Activated CD8-positive, alpha-beta T cell treated with anti-CD3 and anti-CD28 coated beads, Interleukin-2, amount 10 ng/mL, durations not matched to agents 7 days and 5 days (primary cell): ENCODE data around the gene SCUBE3. TPM values are rescaled to one million over a fixed set of nuclear protein-coding genes. Genes with fewer than 3 reads are reported as not detected.

Source experiments
- ATAC-seq: fragments of 150-1000 bp; cut with Tn5 transposase; one replicate; pipeline ENCODE4 v1.10.0; 2021; ENCODE audit warnings: moderate library complexity
- CTCF ChIA-PET: fragments of 350-600 bp; sonication (Branson Sonifier 250); formaldehyde crosslinking; loops from one replicate; lab custom pipeline; 2021; ENCODE audit warnings: antibody characterized with exemption; lab: Charles Lee
- POLR2A ChIA-PET: fragments of 350-600 bp; sonication (Branson Sonifier 250); formaldehyde crosslinking; loops from one replicate; lab custom pipeline; 2021; ENCODE audit warnings: antibody characterized with exemption; lab: Charles Lee
- DNase-seq: peaks from one replicate; pipeline ENCODE4 v3.0.0-alpha.2; 2020
- H3K27ac Mint-ChIP-seq: one replicate; pipeline ENCODE4 v1.8.0; 2021; ENCODE audit warnings: mild to moderate bottlenecking, mixed read lengths
- H3K27me3 Mint-ChIP-seq: one replicate; pipeline ENCODE4 v1.8.0; 2021; ENCODE audit warnings: low read depth, mixed read lengths
- H3K36me3 Mint-ChIP-seq: one replicate; pipeline ENCODE4 v1.8.0; 2021; ENCODE audit warnings: low read depth, mixed read lengths
- H3K4me1 Mint-ChIP-seq: one replicate; pipeline ENCODE4 v1.8.0; 2021; ENCODE audit warnings: low read depth, mixed read lengths
- H3K4me3 Mint-ChIP-seq: one replicate; pipeline ENCODE4 v1.8.0; 2021; ENCODE audit warnings: mild to moderate bottlenecking, mixed read lengths
- H3K9me3 Mint-ChIP-seq: one replicate; pipeline ENCODE4 v1.8.0; 2022; ENCODE audit warnings: mixed read lengths; ENCODE audit not compliant: insufficient read depth
- total RNA-seq, 2 experiments: library from RNA; stranded (reverse); gene quantifications; one replicate each; pipeline ENCODE4 v1.2.3, GENCODE V29; 2021

Gene SCUBE3
- total RNA-seq, 2 experiments from 2014 or later: 0.03 TPM; not detected in 1

DNA sequence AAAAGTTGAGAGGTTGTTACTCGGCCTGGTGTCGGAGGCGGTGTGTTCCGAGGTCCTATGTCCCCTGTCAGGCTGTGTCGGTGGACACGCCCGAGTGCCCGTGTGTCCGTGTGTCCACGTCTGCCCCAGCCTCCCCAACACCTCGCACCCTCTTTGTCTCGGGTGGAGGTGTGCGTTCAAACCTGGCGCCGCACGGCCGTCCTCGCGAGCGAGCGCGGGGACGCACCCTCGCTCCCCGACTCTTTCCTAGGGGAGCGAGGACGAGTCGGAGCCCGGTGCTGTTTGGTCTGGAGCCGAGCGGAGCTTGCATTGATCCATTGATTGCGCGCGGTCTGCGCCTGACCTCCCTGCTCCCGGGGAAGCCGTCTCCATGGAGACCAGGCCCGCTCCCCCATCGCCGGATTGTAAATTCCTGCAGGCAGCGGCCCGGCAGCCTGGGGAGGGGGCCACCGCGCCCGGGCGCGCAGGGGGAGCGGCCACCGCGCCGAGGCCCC, 411 bp upstream of the SCUBE3 start:
- ATAC-seq: no peak

DNA sequence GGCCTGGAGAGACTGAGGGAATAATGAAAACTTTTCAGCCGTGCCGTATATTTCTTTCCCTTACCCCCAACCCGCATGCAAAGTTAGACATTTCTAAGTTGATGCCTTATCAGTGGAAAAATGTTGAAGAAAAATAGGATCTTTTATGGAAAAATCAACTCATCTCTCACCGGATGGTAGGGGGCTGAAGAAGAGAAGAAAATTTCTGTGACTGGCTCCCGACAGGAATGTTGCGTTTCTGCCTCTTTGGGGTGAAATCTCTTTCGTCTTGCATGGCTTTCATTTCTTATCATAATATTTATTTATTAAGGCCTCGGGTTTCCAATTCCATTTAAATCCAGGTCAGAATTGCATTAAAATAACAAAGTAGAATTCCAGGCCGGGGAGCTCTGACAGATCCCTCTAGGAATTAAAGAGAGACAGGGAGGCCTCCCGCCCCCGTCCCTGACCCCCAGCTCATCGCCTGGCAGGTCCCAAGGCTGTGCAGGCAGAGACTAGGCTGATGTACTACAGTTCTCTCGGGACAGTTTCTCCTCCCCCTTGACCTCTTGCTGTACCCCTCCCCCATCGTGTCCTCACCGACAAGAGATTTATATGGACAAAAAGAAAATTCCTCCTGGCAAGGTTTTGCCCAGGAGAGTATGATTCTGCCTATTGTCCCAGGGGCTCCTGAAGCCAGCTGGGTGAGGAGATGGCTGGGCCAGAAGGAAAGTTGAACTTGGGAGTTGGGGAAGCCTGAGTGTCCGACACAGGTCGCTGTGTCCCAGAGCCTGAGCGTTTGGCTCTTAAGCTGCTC, 1.3 kb downstream of the SCUBE3 start:
- Mint-ChIP-seq H3K4me1 (peaks cover 6% of the 10 kb centered on the region), H3K36me3 (no peaks in the 10 kb centered on the region), H3K9me3 (no peaks in the 10 kb centered on the region), H3K27me3 (peaks cover 60% of the 10 kb centered on the region), H3K4me3 (no peak overlapping the region), H3K27ac (no peak overlapping the region)
- DNase-seq (no peak), ATAC-seq (no peak)
- POLR2A ChIA-PET: no interaction called here
- CTCF ChIA-PET: interaction anchor here (1.1 to 1.5 kb wide), 3 partner anchors 9 to 68 kb away, joined by 5 to 9 read pairs (median 7); no protein-coding TSS in a partner anchor

More for the DNA sequence above, 411 bp upstream of the SCUBE3 start:
- Mint-ChIP-seq H3K27me3 (peaks cover 69% of the 10 kb centered on the region), H3K36me3 (no peaks in the 10 kb centered on the region), H3K4me1 (peaks cover 6% of the 10 kb centered on the region), H3K4me3 (peak overlapping the region; percentile 44), H3K27ac (no peak overlapping the region), H3K9me3 (no peaks in the 10 kb centered on the region)
- POLR2A ChIA-PET: no interaction called here
- DNase-seq: no peak
- CTCF ChIA-PET: no interaction called here

DNA sequence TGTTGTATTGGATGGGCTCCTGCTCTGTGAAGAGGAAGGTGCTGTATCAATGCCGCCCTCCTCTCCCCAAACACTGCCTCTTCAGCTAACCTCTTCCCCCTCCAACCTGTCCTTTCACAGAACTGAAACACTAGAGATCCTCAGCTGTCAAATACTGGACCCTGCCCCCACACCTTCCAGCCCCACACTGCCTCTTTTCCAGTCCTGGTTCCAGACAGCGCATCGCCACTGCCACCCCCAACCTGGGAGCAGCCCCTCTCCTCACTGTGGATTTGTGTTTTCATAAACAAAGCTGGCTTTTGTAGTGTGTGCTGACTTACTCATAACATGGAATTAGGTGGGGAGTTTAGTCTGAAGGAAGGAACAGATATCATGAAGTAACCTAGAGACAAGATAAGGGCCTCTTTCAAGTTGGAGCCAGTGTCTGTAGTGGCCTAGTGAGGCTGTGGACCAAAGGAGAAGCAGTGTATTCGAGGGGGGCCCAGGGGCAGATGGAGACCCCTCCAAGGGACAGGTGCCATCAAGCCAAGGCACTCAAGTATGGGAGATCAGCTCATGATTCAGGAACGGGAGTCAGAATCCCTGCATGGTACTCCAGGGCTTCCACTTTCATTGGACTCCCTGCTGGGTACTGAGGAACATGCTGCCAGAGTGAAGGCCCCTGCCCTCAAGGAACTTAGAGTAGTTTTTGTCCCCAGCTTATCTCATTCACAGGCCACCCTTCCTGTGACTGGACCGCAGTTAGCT, 2.1 kb downstream of the SCUBE3 start:
- Mint-ChIP-seq H3K4me1 (peaks cover 6% of the 10 kb centered on the region), H3K27ac (no peak overlapping the region), H3K27me3 (peaks cover 61% of the 10 kb centered on the region), H3K9me3 (no peaks in the 10 kb centered on the region), H3K36me3 (no peaks in the 10 kb centered on the region), H3K4me3 (no peak overlapping the region)
- ChIA-PET CTCF (interaction anchor here (1.1 to 1.5 kb wide), 3 partner anchors 10 to 69 kb away, joined by 5 to 9 read pairs (median 7); no protein-coding TSS in a partner anchor), POLR2A (no interaction called here)
- ATAC-seq (no peak), DNase-seq (no peak)

DNA sequence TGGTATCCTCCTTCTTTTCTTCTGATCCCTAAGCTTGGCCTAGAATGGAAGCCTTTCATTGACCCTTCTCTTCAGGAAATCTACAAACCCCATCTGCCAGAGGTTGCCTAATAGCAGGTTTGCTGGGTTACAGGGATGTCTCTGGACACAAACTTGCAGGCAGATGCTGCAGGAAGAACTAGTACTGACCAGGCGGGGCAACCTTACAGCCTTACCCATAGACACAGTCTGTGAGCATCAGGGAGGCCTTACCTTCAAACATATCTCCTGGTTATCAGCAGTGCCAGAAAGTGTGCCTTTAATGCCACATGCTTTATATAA, 2.6 kb downstream of the SCUBE3 start:
- H3K36me3 Mint-ChIP-seq: no peaks in the 10 kb centered on the region
- no peak overlapping the region for H3K4me3 Mint-ChIP-seq
- no peak overlapping the region for H3K27ac Mint-ChIP-seq
- ChIA-PET POLR2A (no interaction called here), CTCF (interaction anchor here (1.1 to 1.5 kb wide), 3 partner anchors 11 to 70 kb away, joined by 5 to 9 read pairs (median 7); no protein-coding TSS in a partner anchor)
- peaks cover 58% of the 10 kb centered on the region for H3K27me3 Mint-ChIP-seq
- no peak for DNase-seq
- peaks cover 6% of the 10 kb centered on the region for H3K4me1 Mint-ChIP-seq
- ATAC-seq: no peak
- no peaks in the 10 kb centered on the region for H3K9me3 Mint-ChIP-seq

GRCh38 chr6:35216851-35217811, 3.4 kb downstream of the SCUBE3 start:
- H3K27me3 Mint-ChIP-seq: peaks cover 51% of the 10 kb centered on the region
- CTCF ChIA-PET: interaction anchor here (1.0 kb wide), 1 partner anchor 23 kb away, joined by 3 read pairs; no protein-coding TSS in a partner anchor
- POLR2A ChIA-PET: interaction anchor here (0.6 kb wide), 1 partner anchor 551 kb away, joined by 3 read pairs; no protein-coding TSS in a partner anchor
- H3K9me3 Mint-ChIP-seq: no peaks in the 10 kb centered on the region
- no peak for ATAC-seq
- H3K4me1 Mint-ChIP-seq: peaks cover 6% of the 10 kb centered on the region
- no peak overlapping the region for H3K4me3 Mint-ChIP-seq
- no peak for DNase-seq
- no peak overlapping the region for H3K27ac Mint-ChIP-seq
- H3K36me3 Mint-ChIP-seq: no peaks in the 10 kb centered on the region

DNA sequence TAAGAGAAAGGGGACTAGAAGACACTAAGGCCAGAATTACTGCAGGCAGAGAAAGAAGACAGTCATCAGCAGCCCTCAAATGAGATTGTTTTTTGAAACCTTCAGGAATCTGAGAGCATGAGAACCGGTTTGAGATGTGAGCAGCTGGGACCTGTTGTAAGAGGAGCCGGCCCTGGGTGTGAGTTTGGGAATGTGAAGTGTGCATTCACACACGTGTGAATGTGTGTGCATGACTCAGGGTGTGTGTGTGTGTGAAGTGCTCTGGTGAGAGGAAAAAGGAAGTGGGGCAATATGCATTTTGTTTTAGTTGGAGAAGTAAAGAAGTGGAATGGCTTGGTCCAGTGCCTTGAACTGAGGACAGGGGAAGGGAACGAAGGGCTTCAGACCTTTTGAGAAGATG, 4.3 kb downstream of the SCUBE3 start:
- Mint-ChIP-seq H3K9me3 (no peaks in the 10 kb centered on the region), H3K4me3 (no peak overlapping the region), H3K27me3 (peaks cover 42% of the 10 kb centered on the region), H3K36me3 (no peaks in the 10 kb centered on the region), H3K4me1 (peaks cover 4% of the 10 kb centered on the region), H3K27ac (no peak overlapping the region)
- POLR2A ChIA-PET: interaction anchor here (0.7 kb wide), 1 partner anchor 19 kb away, joined by 3 read pairs; no protein-coding TSS in a partner anchor
- no peak for DNase-seq
- ATAC-seq: no peak
- CTCF ChIA-PET: interaction anchor here (3.1 to 4.4 kb wide), 2 partner anchors 13 to 23 kb away, joined by 16 to 19 read pairs; no protein-coding TSS in a partner anchor

DNA sequence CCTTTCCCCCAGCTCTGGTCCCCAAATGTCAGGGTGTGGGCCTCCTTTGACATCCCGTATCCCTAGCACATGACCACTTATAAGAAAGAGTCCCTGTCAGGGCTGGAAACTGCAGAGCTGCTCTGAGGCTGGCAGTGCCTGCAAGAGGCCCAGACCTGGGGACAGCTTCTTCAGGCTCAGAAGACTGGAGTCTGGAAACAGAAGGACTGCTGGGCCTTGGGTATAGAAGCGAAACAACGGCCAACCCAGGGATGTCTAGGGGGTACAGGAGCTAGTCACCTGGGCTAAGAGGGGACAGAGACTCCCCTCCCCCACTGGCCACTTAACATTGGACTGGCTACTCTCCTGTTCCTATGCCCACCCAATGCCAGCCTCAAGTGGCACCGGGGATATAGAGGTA, 4.7 kb downstream of the SCUBE3 start:
- POLR2A ChIA-PET: interaction anchor here (0.7 kb wide), 1 partner anchor 18 kb away, joined by 3 read pairs; no protein-coding TSS in a partner anchor
- DNase-seq (no peak), ATAC-seq (no peak)
- Mint-ChIP-seq H3K36me3 (no peaks in the 10 kb centered on the region), H3K9me3 (no peaks in the 10 kb centered on the region), H3K27ac (no peak overlapping the region), H3K27me3 (peaks cover 38% of the 10 kb centered on the region), H3K4me1 (no peaks in the 10 kb centered on the region), H3K4me3 (no peak overlapping the region)
- CTCF ChIA-PET: interaction anchor here (3.1 to 4.4 kb wide), 2 partner anchors 13 to 23 kb away, joined by 16 to 19 read pairs; no protein-coding TSS in a partner anchor

DNA sequence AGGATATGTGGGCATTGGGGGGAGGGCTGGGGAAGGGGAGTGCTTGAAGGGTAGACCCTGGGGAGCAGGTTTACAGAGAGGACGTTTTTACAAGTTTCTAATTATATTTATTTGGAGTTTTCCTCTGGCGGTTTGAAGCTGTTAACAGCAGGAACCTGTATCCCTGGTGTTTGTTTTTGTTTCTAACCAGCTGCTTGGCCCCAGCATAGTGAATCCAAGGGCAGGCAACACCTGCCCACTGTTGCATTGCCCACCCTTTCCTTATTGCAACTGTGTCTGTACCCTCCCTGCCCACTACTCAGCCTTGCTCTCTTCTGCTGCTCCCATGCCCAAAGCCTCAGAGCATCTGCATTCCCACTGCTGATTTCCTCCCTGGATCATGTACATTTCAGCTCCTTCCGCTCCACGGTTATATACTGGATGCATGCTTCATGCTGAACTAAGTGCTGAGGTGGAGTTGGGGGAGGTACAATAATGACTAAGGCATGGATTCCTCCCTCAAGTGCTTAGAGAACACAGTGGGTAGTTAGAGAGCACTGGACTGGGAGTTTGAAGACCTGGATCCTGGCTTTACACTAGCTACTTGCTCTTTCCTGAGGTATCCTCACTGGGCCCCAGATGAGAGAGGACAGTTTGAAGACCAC, 6.0 kb downstream of the SCUBE3 start:
- no peaks in the 10 kb centered on the region for H3K4me1 Mint-ChIP-seq
- no peak overlapping the region for H3K4me3 Mint-ChIP-seq
- H3K36me3 Mint-ChIP-seq: no peaks in the 10 kb centered on the region
- DNase-seq: no peak
- H3K27ac Mint-ChIP-seq: no peak overlapping the region
- ATAC-seq: no peak
- peaks cover 43% of the 10 kb centered on the region for H3K27me3 Mint-ChIP-seq
- POLR2A ChIA-PET: no interaction called here
- no peaks in the 10 kb centered on the region for H3K9me3 Mint-ChIP-seq
- CTCF ChIA-PET: interaction anchor here (3.1 to 4.4 kb wide), 2 partner anchors 15 to 21 kb away, joined by 16 to 19 read pairs; no protein-coding TSS in a partner anchor

DNA sequence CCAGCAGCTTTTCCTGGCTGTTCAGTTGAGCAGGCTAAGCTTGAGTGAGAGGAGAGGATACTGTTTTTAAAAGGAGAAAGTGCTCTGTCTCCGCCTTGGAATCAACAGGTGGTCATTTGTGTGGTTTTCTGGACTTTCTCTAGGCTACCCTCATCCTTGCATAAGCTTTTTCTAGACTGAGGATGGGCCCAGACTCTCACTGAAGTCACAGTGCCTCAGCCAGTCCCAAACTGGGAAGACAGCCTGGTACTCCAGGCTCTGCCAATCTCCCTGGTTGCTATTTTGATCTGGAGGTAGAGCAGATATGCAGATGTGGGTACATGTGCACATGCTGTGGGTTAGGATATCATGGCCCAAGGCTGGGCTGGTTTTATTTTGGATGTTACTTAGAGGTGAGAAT, 7.0 kb downstream of the SCUBE3 start:
- CTCF ChIA-PET: interaction anchor here (3.1 to 4.4 kb wide), 2 partner anchors 16 to 20 kb away, joined by 16 to 19 read pairs; no protein-coding TSS in a partner anchor
- H3K36me3 Mint-ChIP-seq: no peaks in the 10 kb centered on the region
- H3K9me3 Mint-ChIP-seq: no peaks in the 10 kb centered on the region
- POLR2A ChIA-PET: no interaction called here
- H3K4me3 Mint-ChIP-seq: no peak overlapping the region
- ATAC-seq (no peak), DNase-seq (no peak)
- H3K4me1 Mint-ChIP-seq: no peaks in the 10 kb centered on the region
- peaks cover 35% of the 10 kb centered on the region for H3K27me3 Mint-ChIP-seq
- no peak overlapping the region for H3K27ac Mint-ChIP-seq

- H3K36me3 Mint-ChIP-seq: no peaks in the 10 kb centered on the region
- ATAC-seq (no peak), DNase-seq (no peak)
- H3K9me3 Mint-ChIP-seq: no peaks in the 10 kb centered on the region
- H3K27ac Mint-ChIP-seq: no peak overlapping the region
- ChIA-PET POLR2A (no interaction called here), CTCF (interaction anchor here (1.4 kb wide), 1 partner anchor 17 kb away, joined by 3 read pairs; no protein-coding TSS in a partner anchor)
- no peak overlapping the region for H3K4me3 Mint-ChIP-seq
- peaks cover 16% of the 10 kb centered on the region for H3K27me3 Mint-ChIP-seq
- H3K4me1 Mint-ChIP-seq: no peaks in the 10 kb centered on the region
These were observed 9.6 kb downstream of the SCUBE3 start for GRCh38 chr6:35223396-35223795.
